ENCODE data around the gene STK10. TPM values are rescaled to one million over a fixed set of nuclear protein-coding genes. Genes with fewer than 3 reads are reported as not detected.

The STK10 gene
- polyA plus RNA-seq, 1 experiment = 14.3 TPM

- H3K36me3 ChIP-seq (ENCODE audit: control insufficient read depth, insufficient read depth, low read length) = peaks cover 7% of the 10 kb centered on the region
- no peak for TF ChIP-seq CTCF (IDR thresholded peaks at IDR 0.05; ENCODE audit: insufficient read depth, low read depth, low read length)
- POLR2A ChIA-PET = no interaction called here
- H3K4me3 ChIP-seq (ENCODE audit: low read depth, low read length) = no peak overlapping the region
- DNase-seq (ENCODE audit: low read depth) = no peak
- H3K27me3 ChIP-seq (ENCODE audit: control insufficient read depth, insufficient read depth, low read length) = no peaks in the 10 kb centered on the region
- CTCF ChIA-PET = no interaction called here
Observed at GRCh38 chr5:172089298-172090117, 98.5 kb downstream of the STK10 start.

GRCh38 chr5:172088801-172089200 is 99.2 kb downstream of the STK10 start:
- Histone ChIP-seq H3K4me3 (ENCODE audit: low read depth, low read length) (no peak overlapping the region), H3K27me3 (ENCODE audit: control insufficient read depth, insufficient read depth, low read length) (no peaks in the 10 kb centered on the region), H3K36me3 (ENCODE audit: control insufficient read depth, insufficient read depth, low read length) (peaks cover 7% of the 10 kb centered on the region)
- POLR2A ChIA-PET = no interaction called here
- no peak for TF ChIP-seq CTCF (IDR thresholded peaks at IDR 0.05; ENCODE audit: insufficient read depth, low read depth, low read length)
- CTCF ChIA-PET = no interaction called here
- no peak for DNase-seq (ENCODE audit: low read depth)

- ChIA-PET POLR2A (no interaction called here), CTCF (interaction anchor here (1.2 kb wide), 1 partner anchor 15 kb away, joined by 3 read pairs; no protein-coding TSS in a partner anchor)
- TF ChIP-seq CTCF (IDR thresholded peaks at IDR 0.05; ENCODE audit: insufficient read depth, low read depth, low read length) = no peak
Observed at GRCh38 chr5:172086194-172086975, 101.6 kb downstream of the STK10 start.

GRCh38 chr5:172085738-172086137 is 102.3 kb downstream of the STK10 start:
- Histone ChIP-seq H3K36me3 (ENCODE audit: control insufficient read depth, insufficient read depth, low read length) (peaks cover 9% of the 10 kb centered on the region), H3K4me3 (ENCODE audit: low read depth, low read length) (no peak overlapping the region), H3K27me3 (ENCODE audit: control insufficient read depth, insufficient read depth, low read length) (no peaks in the 10 kb centered on the region)
- TF ChIP-seq CTCF (IDR thresholded peaks at IDR 0.05; ENCODE audit: insufficient read depth, low read depth, low read length) = no peak
- DNase-seq (ENCODE audit: low read depth) = no peak
- CTCF ChIA-PET = interaction anchor here (0.6 kb wide), 1 partner anchor 11 kb away, joined by 3 read pairs; no protein-coding TSS in a partner anchor
- POLR2A ChIA-PET = no interaction called here

More at GRCh38 chr5:172086194-172086975, 101.6 kb downstream of the STK10 start:
- Histone ChIP-seq H3K4me3 (ENCODE audit: low read depth, low read length) (no peak overlapping the region), H3K27me3 (ENCODE audit: control insufficient read depth, insufficient read depth, low read length) (no peaks in the 10 kb centered on the region), H3K36me3 (ENCODE audit: control insufficient read depth, insufficient read depth, low read length) (peaks cover 9% of the 10 kb centered on the region)
- DNase-seq (ENCODE audit: low read depth) = no peak

- DNase-seq (ENCODE audit: low read depth) = no peak
Observed at GRCh38 chr5:172082180-172082579, 105.8 kb downstream of the STK10 start.

More at GRCh38 chr5:172082180-172082579, 105.8 kb downstream of the STK10 start:
- no peak overlapping the region for H3K4me3 ChIP-seq (ENCODE audit: low read depth, low read length)
- no peak for TF ChIP-seq CTCF (IDR thresholded peaks at IDR 0.05; ENCODE audit: insufficient read depth, low read depth, low read length)
- ChIA-PET POLR2A (no interaction called here), CTCF (no interaction called here)
- no peaks in the 10 kb centered on the region for H3K27me3 ChIP-seq (ENCODE audit: control insufficient read depth, insufficient read depth, low read length)
- H3K36me3 ChIP-seq (ENCODE audit: control insufficient read depth, insufficient read depth, low read length) = peaks cover 5% of the 10 kb centered on the region

All from BJ (cell line).